GM10847 (cell line): ENCODE measurements around the gene CDC42BPB.

ENCODE experiments used
- POLR2A ChIP-seq: IDR thresholded peaks from 2 replicates; pipeline ENCODE4 v1.6.1; 2011; ENCODE audit not compliant: insufficient read length; ENCODE audit errors: extremely low read depth

CDC42BPB gene

DNA sequence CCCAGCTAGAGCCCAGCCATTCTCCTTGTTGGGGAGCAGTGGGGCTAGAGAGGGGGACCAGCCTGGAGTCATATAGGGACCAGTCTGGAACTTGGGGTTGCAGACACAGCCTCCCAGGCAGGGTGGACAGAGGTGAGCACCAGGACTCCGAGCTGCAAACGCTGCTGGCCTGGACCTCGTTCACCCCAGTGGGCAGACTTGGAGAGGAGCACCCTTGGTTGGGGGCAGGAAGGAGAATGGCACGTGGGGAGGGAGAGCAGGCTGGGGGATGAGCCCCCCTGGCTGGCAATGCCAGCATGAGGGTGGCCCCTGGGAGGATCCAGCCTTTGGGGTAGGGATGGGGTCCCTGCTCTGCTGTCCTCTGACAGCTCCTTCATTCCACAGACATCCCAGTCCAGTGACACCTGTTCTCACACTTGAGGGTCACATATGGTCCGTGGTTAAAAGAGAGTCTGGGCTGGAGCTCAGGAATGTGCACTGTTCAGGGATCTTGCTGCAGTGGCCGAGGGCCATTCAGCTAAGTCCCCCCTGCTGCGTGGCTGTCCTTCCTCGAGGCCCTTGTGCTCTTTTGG, 29.5 kb upstream of the CDC42BPB start:
- TF ChIP-seq POLR2A: no peak

- no peak for TF ChIP-seq POLR2A
Observed at GRCh38 chr14:103085106-103086091, 28.1 kb upstream of the CDC42BPB start.

GRCh38 chr14:103084021-103084919, 26.9 kb upstream of the CDC42BPB start, which contains the start of gene LBHD2:
Gene LBHD2 (plus strand): TSS chr14:103084210. CDS start chr14:103086013, 1,803 bp downstream.
- TF ChIP-seq POLR2A: no peak

DNA sequence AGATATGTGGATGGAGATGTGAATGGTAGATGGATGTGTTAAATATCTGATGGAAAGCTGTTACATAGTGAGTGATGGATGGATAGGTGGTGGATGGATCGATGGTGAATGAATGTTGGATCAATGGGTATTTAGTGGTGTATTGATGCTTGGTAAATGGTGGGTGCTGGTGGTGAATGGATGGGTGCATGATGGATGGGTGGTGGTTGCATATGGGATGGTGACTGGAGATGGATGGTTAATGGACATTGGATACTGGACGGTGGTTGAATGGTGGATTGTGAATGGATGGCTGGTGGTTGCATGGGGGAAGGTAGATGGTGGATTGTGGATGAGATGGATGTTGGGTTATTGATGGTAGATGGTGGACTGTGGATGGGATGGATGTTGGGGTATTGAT, 24.6 kb upstream of the CDC42BPB start:
- TF ChIP-seq POLR2A: no peak

DNA sequence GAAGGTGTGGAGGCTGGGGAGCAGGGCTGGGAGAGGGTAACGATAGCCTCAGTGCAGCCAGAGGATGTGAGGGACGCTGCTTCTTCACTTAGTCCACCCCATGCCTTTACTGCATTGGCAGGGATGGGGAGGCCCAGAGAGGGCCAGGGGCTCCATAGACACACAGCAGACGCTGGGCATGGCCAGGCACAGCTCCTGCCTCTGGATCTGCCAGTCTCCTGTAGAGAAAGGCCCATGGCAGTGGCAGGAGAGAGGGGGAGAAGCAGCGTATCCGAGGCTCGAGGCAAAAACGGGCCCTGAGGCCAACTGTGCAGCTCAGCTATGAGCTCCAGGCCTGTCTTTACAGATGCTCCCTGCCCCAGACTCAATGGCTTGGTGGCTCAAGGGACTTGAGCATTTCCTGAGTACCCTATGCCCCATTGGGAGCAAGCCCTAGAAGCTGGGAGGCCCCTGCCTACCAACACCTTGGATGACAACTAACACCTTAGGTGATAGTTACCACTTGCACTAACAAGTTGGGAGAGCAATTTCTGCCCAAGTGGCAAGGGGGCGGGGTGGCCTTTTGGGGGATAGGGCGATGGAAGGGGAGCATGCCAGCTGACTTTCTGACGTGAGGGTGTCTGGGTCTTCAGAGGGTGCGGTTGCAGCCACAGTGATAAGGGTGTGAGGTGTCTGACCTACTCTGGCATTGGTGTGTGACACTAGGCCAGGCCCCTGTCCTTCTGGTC, 21.7 kb upstream of the CDC42BPB start:
- no peak for TF ChIP-seq POLR2A

DNA sequence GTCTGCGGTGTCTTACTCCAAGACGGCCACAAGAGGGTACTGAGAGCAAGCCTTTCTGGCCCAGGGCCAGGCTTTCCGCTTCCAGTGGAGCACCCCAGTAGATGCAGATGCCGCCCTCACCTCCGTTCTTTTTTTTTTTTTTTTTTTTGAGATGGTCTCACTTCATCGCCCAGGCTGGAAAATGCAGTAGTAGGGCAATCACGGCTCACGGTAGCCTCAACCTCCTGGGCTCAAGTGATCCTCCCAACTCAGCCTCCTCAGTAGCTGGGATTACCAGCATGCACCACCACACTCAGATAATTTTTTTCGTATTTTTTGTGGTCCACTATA, 21.0 kb upstream of the CDC42BPB start:
- TF ChIP-seq POLR2A: no peak

- TF ChIP-seq POLR2A: no peak
Observed at GRCh38 chr14:103074729-103075367, 17.5 kb upstream of the CDC42BPB start.

DNA sequence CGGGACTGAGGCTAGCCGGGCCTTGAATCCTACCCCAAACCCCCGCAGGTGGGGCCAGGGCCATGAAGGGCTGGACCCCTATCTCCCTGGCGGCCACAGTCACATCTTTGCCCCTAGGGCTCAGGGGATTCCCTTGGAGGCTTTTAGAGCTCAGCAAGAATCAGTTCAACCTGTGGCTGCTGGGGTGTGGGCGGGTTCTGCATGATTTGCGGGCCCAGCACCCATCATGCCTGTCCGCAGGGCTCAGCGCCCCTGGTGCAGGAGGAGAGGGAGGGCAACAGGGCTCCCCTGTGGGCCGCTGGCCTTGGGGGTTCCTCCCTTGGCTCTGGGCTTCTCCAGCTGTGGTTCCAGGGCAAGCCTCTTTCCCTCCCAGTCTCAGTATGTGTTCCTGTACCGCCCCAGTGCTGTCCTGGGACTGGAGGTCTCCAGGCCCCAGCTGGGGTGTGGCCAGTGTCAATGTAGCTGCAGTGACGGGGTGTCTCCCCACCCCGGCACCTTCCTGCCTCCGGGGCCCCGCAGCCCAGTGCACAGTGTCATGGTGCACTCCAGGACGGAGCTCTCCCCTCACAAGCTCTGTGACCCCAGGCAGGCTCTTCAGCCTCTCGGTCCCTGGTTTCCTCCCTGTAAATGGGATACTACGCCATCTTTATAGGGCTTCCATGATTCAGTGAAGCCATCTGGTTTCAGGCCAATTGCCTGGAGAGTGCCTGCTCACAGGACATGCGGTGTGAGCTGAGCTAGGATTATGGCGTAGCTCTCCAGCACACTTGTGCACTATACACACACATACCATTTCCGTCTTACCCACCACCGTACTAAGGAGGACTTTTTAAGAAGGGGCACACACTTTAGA, 16.8 kb upstream of the CDC42BPB start:
- no peak for TF ChIP-seq POLR2A

DNA sequence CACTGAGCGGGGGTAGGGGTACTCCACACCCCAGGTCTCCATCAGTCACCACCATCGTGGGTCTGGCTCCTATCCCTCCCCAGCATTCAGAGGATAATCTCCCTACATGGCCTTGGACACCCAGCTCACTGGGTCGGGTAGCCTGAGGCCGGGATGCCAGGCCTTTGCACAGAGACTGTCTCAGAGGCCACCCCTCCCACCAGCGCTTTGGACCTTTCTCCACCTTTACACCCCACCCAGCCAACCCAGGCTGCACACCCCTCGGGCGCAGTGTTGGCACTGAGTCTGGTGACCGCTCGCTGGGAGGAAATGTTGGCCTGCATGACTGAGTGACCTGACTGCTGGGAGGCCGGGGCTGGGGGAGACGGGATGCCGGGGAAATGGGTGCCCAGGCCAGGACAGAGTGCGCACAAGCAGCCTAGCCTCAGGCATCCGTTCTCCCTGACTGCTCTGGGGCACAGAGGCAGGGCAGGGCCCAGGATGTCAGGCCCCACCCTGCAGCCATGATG, 16.1 kb upstream of the CDC42BPB start:
- TF ChIP-seq POLR2A: no peak

GRCh38 chr14:103072595-103073366, 15.4 kb upstream of the CDC42BPB start:
- TF ChIP-seq POLR2A: no peak

DNA sequence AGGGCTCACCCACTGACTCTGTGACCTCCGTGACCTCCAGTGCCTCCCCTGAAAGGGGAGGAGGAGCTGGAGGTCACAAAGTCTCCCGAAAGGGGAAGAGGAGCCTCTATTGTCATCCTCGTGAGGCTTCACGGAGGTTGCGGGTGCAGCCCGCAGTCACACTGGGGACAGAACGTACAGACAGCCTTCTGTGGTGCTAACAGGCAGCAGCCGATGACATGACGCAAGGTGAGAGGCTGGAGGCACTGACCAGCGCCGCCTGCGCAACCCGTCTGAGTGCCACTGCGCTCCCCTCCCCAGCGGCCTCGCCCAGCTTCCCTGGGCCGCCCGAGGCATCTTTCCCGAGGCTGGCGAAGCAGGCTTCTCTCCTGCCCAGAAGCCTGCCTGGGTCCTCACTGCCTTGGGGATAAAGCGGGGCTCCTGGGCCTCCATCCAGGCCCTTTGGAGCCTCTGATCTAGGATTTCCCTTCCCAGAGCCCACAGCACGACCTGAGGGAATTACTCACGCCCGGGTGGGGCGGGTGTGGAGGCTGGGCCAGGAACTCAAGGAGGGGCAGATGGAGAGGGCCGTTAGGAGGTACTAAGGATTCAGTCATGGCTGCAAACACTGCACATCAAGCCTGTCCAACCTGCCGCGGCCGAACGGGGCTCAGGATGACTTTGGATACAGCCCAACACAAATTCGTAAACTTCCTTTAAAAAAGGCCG, 14.3 kb upstream of the CDC42BPB start:
- TF ChIP-seq POLR2A: no peak

- no peak for TF ChIP-seq POLR2A
Observed at GRCh38 chr14:103070971-103071542, 13.7 kb upstream of the CDC42BPB start.
